Measurements from ENCODE around the gene DCAF17. TPM values are rescaled to one million over a fixed set of nuclear protein-coding genes. Genes with fewer than 3 reads are reported as not detected.

DCAF17 gene
- total and polyA plus RNA-seq, 2 of the 13 experiments (the other 11 are each of a cell fraction or from before 2014, with no cell fraction given), result 13.7 to 30.0 TPM

- BruUV-seq (replicated peaks), result no TSS peak
- intact Hi-C loops (cut with micrococcal nuclease; ENCODE audit: unreplicated experiment), result no loop called here
- Histone ChIP-seq H3K27me3 (ENCODE audit: control insufficient read depth in 1 of 2, insufficient read depth in 2 of 2, low read length in 2 of 2) (peaks cover 7 to 64% of the 10 kb centered on the region in 2 experiments; a peak in 3 of 5 replicates), H3K79me2 (ENCODE audit: insufficient read depth, low read length) (no peaks in the 10 kb centered on the region), H3K36me3 (replicated peaks in 1 of 2; ENCODE audit: control insufficient read depth in 1 of 2, insufficient read depth in 2 of 2, low read length in 2 of 2) (no peaks in the 10 kb centered on the region), H3K9me3 (ENCODE audit: low read length) (no peaks in the 10 kb centered on the region), H2AFZ (ENCODE audit: low read length) (no peak overlapping the region), H3K4me2 (ENCODE audit: low read depth, low read length) (peak overlapping the region; percentile 99), H3K27ac (ENCODE audit: extremely low read length, insufficient read depth, low read length) (no peak overlapping the region), H3K4me1 (ENCODE audit: insufficient read depth, low read length) (peaks cover 20% of the 10 kb centered on the region), H3K4me3 (replicated peaks in 1 of 3; ENCODE audit: insufficient read depth in 1 of 3, low read depth in 2 of 3, low read length in 3 of 3) (peak overlapping the region; percentile 72 to 87 (median 73)), H3K9ac (ENCODE audit: insufficient read depth, low read depth, low read length) (no peak overlapping the region), H4K20me1 (ENCODE audit: insufficient read depth, low read length) (no peaks in the 10 kb centered on the region)
- DNase-seq (ENCODE audit: low spot score) (no peak), ATAC-seq (peak; percentile 77), FAIRE-seq (no peak)
- ChIA-PET POLR2A (no interaction called here), CTCF (ENCODE audit: low intra/inter-chr PET ratio, low total read pairs) (no interaction called here)
- in situ Hi-C loops (cut with HindIII; ENCODE audit: extremely low pct_ligation_motif_present, low pct_unique_long_range_greater_than_20kb), result no loop called here
- 10% methylated on average over 2 of the region's 29 CpGs for WGBS (ENCODE audit: low lambda C conversion rate)
- TF ChIP-seq PAXIP1 (CRISPR knock-in tag; conservative IDR thresholded peaks at IDR 0.05), result no peak
- no peak for TF ChIP-seq RARA (CRISPR knock-in tag; IDR thresholded peaks at IDR 0.05)
- no peak for TF ChIP-seq ZNF576 (CRISPR knock-in tag; IDR thresholded peaks at IDR 0.05)
- TF ChIP-seq AFF4 (CRISPR knock-in tag; IDR thresholded peaks at IDR 0.05), result no peak
- no peak for TF ChIP-seq ZNF24 (IDR thresholded peaks at IDR 0.05)
- no peak for TF ChIP-seq SALL2 (CRISPR knock-in tag; IDR thresholded peaks at IDR 0.05)
- no peak for TF ChIP-seq ZZZ3 (CRISPR knock-in tag; IDR thresholded peaks at IDR 0.05; ENCODE audit: borderline replicate concordance)
- TF ChIP-seq ZHX1 (CRISPR knock-in tag; IDR thresholded peaks at IDR 0.05; ENCODE audit: low read depth), result no peak
- TF ChIP-seq MTA1 (CRISPR knock-in tag; IDR thresholded peaks at IDR 0.05; ENCODE audit: borderline replicate concordance), result peak; percentile 81; the same call in 1 of the 2 replicates
- peak; percentile 37; the same call in 1 of the 2 replicates for TF ChIP-seq ARNT2 (CRISPR knock-in tag; IDR thresholded peaks at IDR 0.05; ENCODE audit: low read depth)
- TF ChIP-seq ZNF17 (CRISPR knock-in tag; IDR thresholded peaks at IDR 0.05), result no peak
- TF ChIP-seq DR1 (CRISPR knock-in tag; IDR thresholded peaks at IDR 0.05), result no peak
- TF ChIP-seq EHMT2 (IDR thresholded peaks at IDR 0.05; ENCODE audit: borderline replicate concordance, low read depth, low read length), result no peak
- TF ChIP-seq ZNF761 (CRISPR knock-in tag; conservative IDR thresholded peaks at IDR 0.05), result peak; percentile 10; the same call in 1 of the 2 replicates
- TF ChIP-seq CBX2 (IDR thresholded peaks at IDR 0.05; ENCODE audit: low read depth, low read length), result no peak
- peak; percentile 65; the same call in 1 of the 2 replicates for TF ChIP-seq CBX2 (CRISPR knock-in tag; IDR thresholded peaks at IDR 0.05; ENCODE audit: low read depth)
Observed at GRCh38 chr2:171522788-171523087, 88.7 kb downstream of the DCAF17 start.
